IPS DF 19.7 (cell line): ENCODE data around the gene ZNF331.

Experiments used
- DNase-seq: peaks from one replicate; pipeline ENCODE4 v3.0.0-alpha.2; 2013; ENCODE audit warnings: low read depth, low spot score

The ZNF331 gene

GRCh38 chr19:53626976-53627375 is 89.0 kb downstream of the ZNF331 start:
- DNase-seq = no peak
